Activated CD4-positive, alpha-beta T cell treated with anti-CD3 and anti-CD28 coated beads for 24 hours (primary cell): ENCODE measurements around the gene ROPN1.
"Not testable (repeated sequence)": the region's sequence is repeated elsewhere in the genome, so short reads cannot be mapped to it uniquely, and the experiment has no call there.

Experiments used
- DNase-seq, 2 donors: peaks; one replicate each; pipeline ENCODE4 v3.0.0-alpha.2; 2020; ENCODE audit warnings: low read depth in 2 of 2

ROPN1 gene

GRCh38 chr3:123997543-123997942 lies 5.6 kb upstream of the ROPN1 start:
- DNase-seq, result no peak

GRCh38 chr3:123993818-123994217 lies 1.9 kb upstream of the ROPN1 start:
- DNase-seq, result no peak

GRCh38 chr3:123986427-123986826 lies 5.5 kb downstream of the ROPN1 start:
- DNase-seq, result no peak

GRCh38 chr3:123984957-123985356 lies 7.0 kb downstream of the ROPN1 start:
- DNase-seq, result no peak

- DNase-seq, result no peak
Observed at GRCh38 chr3:123984350-123984749, 7.6 kb downstream of the ROPN1 start.

- DNase-seq, result not testable (repeated sequence)
Observed at GRCh38 chr3:123981317-123981716, 10.6 kb downstream of the ROPN1 start.

- DNase-seq, result no peak
Observed at GRCh38 chr3:123980539-123980938, 11.4 kb downstream of the ROPN1 start.

- not testable (repeated sequence) for DNase-seq
Observed at GRCh38 chr3:123979525-123980501, 12.1 kb downstream of the ROPN1 start.

GRCh38 chr3:123976904-123977303 lies 15.0 kb downstream of the ROPN1 start:
- not testable (repeated sequence) for DNase-seq

- not testable (repeated sequence) for DNase-seq
Observed at GRCh38 chr3:123976181-123976898, 15.6 kb downstream of the ROPN1 start.

- DNase-seq, result not testable (repeated sequence)
Observed at GRCh38 chr3:123975030-123975429, 16.9 kb downstream of the ROPN1 start.

GRCh38 chr3:123971406-123971805 lies 20.5 kb downstream of the ROPN1 start:
- DNase-seq, result no peak

GRCh38 chr3:123967260-123967659 lies 24.7 kb downstream of the ROPN1 start:
- not testable (repeated sequence) for DNase-seq

- DNase-seq, result not testable (repeated sequence)
Observed at GRCh38 chr3:123966799-123967198, 25.1 kb downstream of the ROPN1 start.

GRCh38 chr3:123964793-123965192 lies 27.1 kb downstream of the ROPN1 start:
- DNase-seq, result not testable (repeated sequence)

GRCh38 chr3:123961508-123961856 lies 30.4 kb downstream of the ROPN1 start:
- DNase-seq, result no peak

GRCh38 chr3:123960781-123961507 lies 31.0 kb downstream of the ROPN1 start, which contains the start of gene CCDC14:
CCDC14 (minus strand) TSS chr3:123961229; CDS start chr3:123961173, 56 bp downstream.
- DNase-seq, result peak; percentile 59 to 77

GRCh38 chr3:123953735-123954134 lies 38.2 kb downstream of the ROPN1 start:
- no peak for DNase-seq

- no peak for DNase-seq
Observed at GRCh38 chr3:123952844-123953520, 38.9 kb downstream of the ROPN1 start.

- DNase-seq, result no peak
Observed at GRCh38 chr3:123951522-123952447, 40.1 kb downstream of the ROPN1 start.
